Measurements from ENCODE around the gene TMEM72.

Gene TMEM72

DNA sequence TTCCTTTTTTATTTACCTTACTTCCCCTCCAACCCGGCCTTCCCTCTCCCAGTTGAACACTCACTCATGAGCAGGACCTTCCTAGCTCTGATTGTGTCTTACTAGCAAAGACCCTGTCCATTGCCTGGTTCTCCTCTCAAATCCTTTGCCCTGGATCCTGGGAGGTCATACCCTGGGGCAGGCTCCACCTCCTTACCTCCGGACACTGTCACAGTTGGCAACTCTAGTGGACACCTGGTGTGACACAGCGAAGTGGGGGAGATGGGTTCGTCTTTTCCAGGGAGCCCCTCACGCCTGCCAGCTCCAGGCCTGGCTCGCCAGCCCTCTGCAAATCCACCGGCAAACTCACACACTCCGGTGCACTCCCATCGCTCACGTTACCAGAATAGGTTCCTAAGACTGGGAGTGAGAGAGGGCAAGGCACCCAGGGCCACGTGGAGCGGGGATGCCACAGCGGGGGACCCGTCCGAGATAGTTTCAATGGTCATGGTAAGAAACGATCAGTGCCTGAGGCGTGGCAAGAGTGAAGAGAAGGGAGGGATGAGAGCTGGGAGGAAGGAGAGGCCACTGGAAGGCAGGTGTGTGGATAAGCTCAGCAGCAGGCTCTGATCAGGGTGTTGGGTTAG is 30.9 kb upstream of the TMEM72 start:
- no peak for DNase-seq (ENCODE audit: low spot score)
- Mint-ChIP-seq H3K27ac (no peak overlapping the region), H3K4me1 (ENCODE audit: low read depth) (peaks cover 15% of the 10 kb centered on the region), H3K36me3 (ENCODE audit: low read depth) (no peaks in the 10 kb centered on the region), H3K4me3 (peak overlapping the region; percentile 35), H3K9me3 (no peaks in the 10 kb centered on the region), H3K27me3 (ENCODE audit: low read depth) (peaks cover 21% of the 10 kb centered on the region)

- no peak overlapping the region for H3K27ac Mint-ChIP-seq
- no peak for DNase-seq (ENCODE audit: low spot score)
- H3K4me1 Mint-ChIP-seq (ENCODE audit: low read depth): peaks cover 15% of the 10 kb centered on the region
- H3K36me3 Mint-ChIP-seq (ENCODE audit: low read depth): no peaks in the 10 kb centered on the region
- no peaks in the 10 kb centered on the region for H3K9me3 Mint-ChIP-seq
- peaks cover 21% of the 10 kb centered on the region for H3K27me3 Mint-ChIP-seq (ENCODE audit: low read depth)
- H3K4me3 Mint-ChIP-seq: no peak overlapping the region
These were observed 29.5 kb upstream of the TMEM72 start for GRCh38 chr10:44881649-44882048.

GRCh38 chr10:44882166-44882720 is 28.9 kb upstream of the TMEM72 start:
- peaks cover 21% of the 10 kb centered on the region for H3K27me3 Mint-ChIP-seq (ENCODE audit: low read depth)
- H3K9me3 Mint-ChIP-seq: no peaks in the 10 kb centered on the region
- no peak for DNase-seq (ENCODE audit: low spot score)
- H3K27ac Mint-ChIP-seq: no peak overlapping the region
- H3K36me3 Mint-ChIP-seq (ENCODE audit: low read depth): no peaks in the 10 kb centered on the region
- H3K4me3 Mint-ChIP-seq: no peak overlapping the region
- peaks cover 15% of the 10 kb centered on the region for H3K4me1 Mint-ChIP-seq (ENCODE audit: low read depth)

- H3K9me3 Mint-ChIP-seq: no peaks in the 10 kb centered on the region
- no peak overlapping the region for H3K27ac Mint-ChIP-seq
- DNase-seq (ENCODE audit: low spot score): no peak
- no peaks in the 10 kb centered on the region for H3K36me3 Mint-ChIP-seq (ENCODE audit: low read depth)
- H3K4me3 Mint-ChIP-seq: no peak overlapping the region
- H3K4me1 Mint-ChIP-seq (ENCODE audit: low read depth): peaks cover 13% of the 10 kb centered on the region
- H3K27me3 Mint-ChIP-seq (ENCODE audit: low read depth): peaks cover 20% of the 10 kb centered on the region
These were observed 27.4 kb upstream of the TMEM72 start for GRCh38 chr10:44883593-44884331.

GRCh38 chr10:44885710-44886109 is 25.4 kb upstream of the TMEM72 start:
- Mint-ChIP-seq H3K36me3 (ENCODE audit: low read depth) (no peaks in the 10 kb centered on the region), H3K27ac (no peak overlapping the region), H3K9me3 (no peaks in the 10 kb centered on the region), H3K4me3 (no peak overlapping the region), H3K4me1 (ENCODE audit: low read depth) (peaks cover 2% of the 10 kb centered on the region), H3K27me3 (ENCODE audit: low read depth) (peaks cover 15% of the 10 kb centered on the region)
- no peak for DNase-seq (ENCODE audit: low spot score)

DNA sequence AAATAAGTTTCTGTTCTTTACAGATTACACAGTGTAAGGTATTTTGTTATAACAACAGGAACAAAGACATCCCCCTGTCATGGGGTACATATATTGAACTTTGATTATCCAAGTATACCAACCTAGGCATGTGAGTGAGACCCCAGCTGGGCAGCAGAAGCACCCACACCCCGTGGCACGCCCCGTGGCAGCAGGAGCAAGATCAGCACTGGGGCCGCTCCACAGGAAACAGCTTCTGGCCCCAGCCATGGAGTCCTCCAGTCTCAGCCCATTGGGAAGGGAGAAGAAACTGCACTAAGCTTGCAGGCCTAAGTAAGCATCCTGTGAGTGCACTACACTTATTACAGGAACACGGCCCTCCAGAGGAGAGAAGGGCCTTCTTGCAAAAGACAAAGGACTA is 24.2 kb upstream of the TMEM72 start:
- peaks cover 15% of the 10 kb centered on the region for H3K27me3 Mint-ChIP-seq (ENCODE audit: low read depth)
- no peak overlapping the region for H3K4me3 Mint-ChIP-seq
- no peak overlapping the region for H3K27ac Mint-ChIP-seq
- no peaks in the 10 kb centered on the region for H3K9me3 Mint-ChIP-seq
- no peak for DNase-seq (ENCODE audit: low spot score)
- no peaks in the 10 kb centered on the region for H3K4me1 Mint-ChIP-seq (ENCODE audit: low read depth)
- H3K36me3 Mint-ChIP-seq (ENCODE audit: low read depth): no peaks in the 10 kb centered on the region

DNA sequence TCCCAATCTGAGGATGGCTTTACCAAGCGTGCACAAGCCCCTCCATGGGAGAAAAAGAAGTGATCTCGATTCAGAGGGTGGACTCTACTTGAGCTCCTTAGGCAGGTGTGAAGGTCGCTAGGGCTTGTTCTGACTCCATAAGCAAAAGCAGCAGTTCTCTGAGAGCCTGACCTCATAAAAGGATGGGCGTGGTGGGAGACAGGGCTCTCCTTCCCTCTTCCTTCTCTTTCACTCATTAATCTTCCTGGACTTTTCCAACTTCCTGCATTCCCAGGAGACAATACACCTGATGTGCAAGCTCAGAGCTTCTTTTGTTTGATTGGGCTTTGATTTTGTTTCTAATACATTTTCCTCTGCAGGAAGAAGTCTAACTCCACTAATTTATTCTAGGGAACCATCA is 22.3 kb upstream of the TMEM72 start:
- H3K36me3 Mint-ChIP-seq (ENCODE audit: low read depth): no peaks in the 10 kb centered on the region
- peaks cover 8% of the 10 kb centered on the region for H3K27me3 Mint-ChIP-seq (ENCODE audit: low read depth)
- no peak for DNase-seq (ENCODE audit: low spot score)
- no peaks in the 10 kb centered on the region for H3K4me1 Mint-ChIP-seq (ENCODE audit: low read depth)
- H3K9me3 Mint-ChIP-seq: no peaks in the 10 kb centered on the region
- H3K4me3 Mint-ChIP-seq: no peak overlapping the region
- no peak overlapping the region for H3K27ac Mint-ChIP-seq

GRCh38 chr10:44889834-44890233 is 21.3 kb upstream of the TMEM72 start:
- H3K27me3 Mint-ChIP-seq (ENCODE audit: low read depth): peaks cover 3% of the 10 kb centered on the region
- no peak overlapping the region for H3K27ac Mint-ChIP-seq
- no peaks in the 10 kb centered on the region for H3K4me1 Mint-ChIP-seq (ENCODE audit: low read depth)
- DNase-seq (ENCODE audit: low spot score): no peak
- no peaks in the 10 kb centered on the region for H3K36me3 Mint-ChIP-seq (ENCODE audit: low read depth)
- H3K9me3 Mint-ChIP-seq: no peaks in the 10 kb centered on the region
- H3K4me3 Mint-ChIP-seq: no peak overlapping the region

GRCh38 chr10:44890696-44891563 is 20.2 kb upstream of the TMEM72 start:
- no peaks in the 10 kb centered on the region for H3K4me1 Mint-ChIP-seq (ENCODE audit: low read depth)
- H3K27ac Mint-ChIP-seq: no peak overlapping the region
- no peak overlapping the region for H3K4me3 Mint-ChIP-seq
- no peaks in the 10 kb centered on the region for H3K27me3 Mint-ChIP-seq (ENCODE audit: low read depth)
- H3K9me3 Mint-ChIP-seq: no peaks in the 10 kb centered on the region
- H3K36me3 Mint-ChIP-seq (ENCODE audit: low read depth): no peaks in the 10 kb centered on the region
- no peak for DNase-seq (ENCODE audit: low spot score)

GRCh38 chr10:44891721-44892120 is 19.4 kb upstream of the TMEM72 start:
- no peaks in the 10 kb centered on the region for H3K27me3 Mint-ChIP-seq (ENCODE audit: low read depth)
- no peaks in the 10 kb centered on the region for H3K36me3 Mint-ChIP-seq (ENCODE audit: low read depth)
- H3K9me3 Mint-ChIP-seq: no peaks in the 10 kb centered on the region
- H3K4me1 Mint-ChIP-seq (ENCODE audit: low read depth): no peaks in the 10 kb centered on the region
- no peak overlapping the region for H3K4me3 Mint-ChIP-seq
- no peak overlapping the region for H3K27ac Mint-ChIP-seq
- no peak for DNase-seq (ENCODE audit: low spot score)

DNA sequence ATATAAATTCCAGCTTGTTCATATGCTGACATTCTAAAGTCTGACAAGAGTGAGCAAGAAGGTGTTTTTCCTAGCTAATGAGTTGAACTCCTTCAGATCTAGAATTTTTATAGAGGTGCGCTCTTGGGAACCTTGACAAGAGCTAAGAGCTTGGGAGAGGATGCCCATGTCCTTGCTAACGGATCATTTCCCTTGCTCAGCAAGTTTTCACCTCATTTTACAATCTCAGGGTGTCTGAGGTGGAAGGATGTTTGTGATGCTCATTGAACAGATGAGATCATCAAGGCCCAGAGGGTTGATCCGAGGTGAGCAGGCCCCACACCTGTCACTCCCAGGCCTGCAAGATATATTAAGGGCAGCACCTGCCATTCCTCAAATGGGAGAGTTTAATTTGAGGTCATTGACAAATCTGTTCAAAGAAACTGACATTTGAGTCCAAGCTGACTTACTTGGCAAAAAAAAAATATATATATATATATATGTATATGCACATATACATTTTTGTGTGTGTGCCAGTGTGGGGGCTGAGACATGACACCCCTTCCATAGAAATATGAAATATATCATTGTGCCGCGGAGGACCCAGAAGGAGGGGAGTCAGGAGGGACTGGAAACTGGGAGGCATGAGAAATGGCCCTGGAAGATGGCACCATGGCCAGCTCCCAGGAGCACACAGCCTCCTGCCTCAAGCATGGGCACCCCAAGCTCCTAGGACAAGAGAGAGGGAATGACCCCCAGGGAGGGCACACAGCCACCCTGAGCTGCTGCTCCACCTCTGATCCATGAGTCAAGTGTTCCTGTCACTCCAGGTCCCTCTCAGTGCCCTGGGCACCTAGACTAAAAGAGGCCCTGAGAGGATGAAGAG is 17.3 kb upstream of the TMEM72 start:
- Mint-ChIP-seq H3K27me3 (ENCODE audit: low read depth) (no peaks in the 10 kb centered on the region), H3K4me1 (ENCODE audit: low read depth) (no peaks in the 10 kb centered on the region), H3K36me3 (ENCODE audit: low read depth) (no peaks in the 10 kb centered on the region), H3K27ac (no peak overlapping the region), H3K4me3 (no peak overlapping the region), H3K9me3 (no peaks in the 10 kb centered on the region)
- no peak for DNase-seq (ENCODE audit: low spot score)

DNA sequence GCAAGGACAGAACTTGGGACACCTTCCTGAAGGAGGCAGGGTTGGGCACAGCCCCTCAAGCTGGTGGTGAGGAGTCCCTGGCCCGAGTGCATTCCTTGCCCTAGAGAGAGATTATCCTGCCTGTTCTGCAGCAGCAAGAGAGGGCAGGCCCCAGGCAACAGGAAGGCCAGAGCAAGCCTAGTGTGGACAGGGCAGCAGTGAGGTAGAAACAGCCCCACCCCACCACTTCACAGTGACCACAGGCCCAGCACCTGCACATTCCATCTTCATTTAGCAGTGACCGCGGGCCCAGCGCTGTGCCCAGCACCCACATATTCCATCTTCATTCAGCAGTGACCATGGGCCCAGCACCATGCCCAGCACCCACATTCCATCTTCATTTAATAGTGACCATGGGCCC is 16.4 kb upstream of the TMEM72 start:
- Mint-ChIP-seq H3K4me1 (ENCODE audit: low read depth) (no peaks in the 10 kb centered on the region), H3K4me3 (no peak overlapping the region), H3K9me3 (no peaks in the 10 kb centered on the region), H3K27ac (no peak overlapping the region), H3K36me3 (ENCODE audit: low read depth) (no peaks in the 10 kb centered on the region), H3K27me3 (ENCODE audit: low read depth) (no peaks in the 10 kb centered on the region)
- DNase-seq (ENCODE audit: low spot score): no peak

DNA sequence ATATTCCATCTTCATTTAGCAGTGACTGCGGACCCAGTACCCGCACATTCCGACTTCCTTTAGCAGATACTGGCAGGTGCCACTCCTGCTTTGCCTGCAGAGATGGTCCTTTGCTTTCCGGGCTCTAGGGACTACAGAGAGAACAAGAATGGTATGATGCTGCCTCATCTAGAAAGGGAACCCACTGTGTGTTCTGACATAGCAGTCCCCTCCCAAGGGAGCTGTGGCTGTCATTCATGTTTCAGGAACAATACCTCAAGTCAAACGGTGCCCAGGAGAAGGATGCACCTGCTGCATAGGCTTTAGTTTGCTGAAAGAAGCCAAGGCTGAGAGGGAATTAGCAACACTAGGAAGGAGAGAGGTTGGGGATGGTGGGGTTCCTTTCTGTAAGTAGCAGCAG is 15.9 kb upstream of the TMEM72 start:
- Mint-ChIP-seq H3K9me3 (no peaks in the 10 kb centered on the region), H3K27ac (no peak overlapping the region), H3K36me3 (ENCODE audit: low read depth) (no peaks in the 10 kb centered on the region), H3K27me3 (ENCODE audit: low read depth) (no peaks in the 10 kb centered on the region), H3K4me1 (ENCODE audit: low read depth) (no peaks in the 10 kb centered on the region), H3K4me3 (no peak overlapping the region)
- no peak for DNase-seq (ENCODE audit: low spot score)

Measured in T-helper 2 cell treated with Interferon-gamma antibody and Interleukin-4, amounts not matched to agents 5 μg/mL and 100 μg/mL, for 36 hours (primary cell).